HepG2 (cell line): ENCODE measurements around the gene ELAC1. TPM values are rescaled to one million over a fixed set of nuclear protein-coding genes. Genes with fewer than 3 reads are reported as not detected.

ENCODE experiments used
- GTF3A ChIP-seq: sonication (generic); formaldehyde crosslinking; conservative IDR thresholded peaks from 2 replicates; pipeline ENCODE4 v1.4.0; 2020; ENCODE audit warnings: mild to moderate bottlenecking, missing genetic modification reagents
- HDAC2 ChIP-seq: sonication (generic); formaldehyde crosslinking; IDR thresholded peaks from 2 replicates; pipeline ENCODE4 v1.4.0; 2020; ENCODE audit warnings: missing genetic modification reagents
- KLF6 ChIP-seq: IDR thresholded peaks from 2 replicates; pipeline ENCODE4 v1.8.0; 2016; ENCODE audit warnings: missing biosample characterization, missing genetic modification reagents
- MLLT10 ChIP-seq: sonication (generic); formaldehyde crosslinking; IDR thresholded peaks from 2 replicates; pipeline ENCODE4 v1.4.0; 2020; ENCODE audit warnings: missing genetic modification reagents
- MXI1 ChIP-seq: IDR thresholded peaks from 3 replicates; pipeline ENCODE4 v1.6.1; 2012; ENCODE audit warnings: low read depth, low read length, inconsistent platforms, borderline replicate concordance
- RFX3 ChIP-seq: IDR thresholded peaks from 2 replicates; pipeline ENCODE4 v1.6.1; 2016; ENCODE audit warnings: missing biosample characterization, missing genetic modification reagents
- RNF2 ChIP-seq: fragments of 450-650 bp; conservative IDR thresholded peaks from 2 replicates; pipeline ENCODE4 v1.6.1; 2016; ENCODE audit warnings: low read depth
- SMC3 ChIP-seq: IDR thresholded peaks from 2 replicates; pipeline ENCODE4 v1.6.1; 2011; ENCODE audit warnings: low read length, improper control_type of control experiment
- TBL1XR1 ChIP-seq: fragments of 150-350 bp; IDR thresholded peaks from 2 replicates; pipeline ENCODE4 v1.6.1; 2014; ENCODE audit warnings: borderline replicate concordance, low read length; ENCODE audit not compliant: partially characterized antibody
- TCF7 ChIP-seq: sonication (generic); IDR thresholded peaks from 2 replicates; pipeline ENCODE4 v1.6.1; 2016; ENCODE audit warnings: antibody characterized with exemption, low read depth
- TRIM24 ChIP-seq: sonication (generic); formaldehyde crosslinking; IDR thresholded peaks from 2 replicates; pipeline ENCODE4 v1.8.0; 2022; ENCODE audit warnings: mild to moderate bottlenecking, missing genetic modification reagents
- ZMYM3 ChIP-seq: sonication (generic); formaldehyde crosslinking; IDR thresholded peaks from 2 replicates; pipeline ENCODE4 v1.5.1; 2020; ENCODE audit warnings: mild to moderate bottlenecking, missing genetic modification reagents
- ZNF251 ChIP-seq: sonication (generic); formaldehyde crosslinking; IDR thresholded peaks from 2 replicates; pipeline ENCODE4 v1.9.0; 2021; ENCODE audit warnings: mild to moderate bottlenecking, missing genetic modification reagents
- ZNF34 ChIP-seq: sonication (generic); formaldehyde crosslinking; IDR thresholded peaks from 2 replicates; pipeline ENCODE4 v1.4.0; 2020; ENCODE audit warnings: mild to moderate bottlenecking, missing genetic modification reagents, borderline replicate concordance
- ZNF552 ChIP-seq: sonication (generic); formaldehyde crosslinking; IDR thresholded peaks from 2 replicates; pipeline ENCODE4 v1.9.0; 2022; ENCODE audit warnings: missing genetic modification reagents, mild to moderate bottlenecking, borderline replicate concordance
- ZNF674 ChIP-seq: sonication (generic); formaldehyde crosslinking; IDR thresholded peaks from 2 replicates; pipeline ENCODE4 v1.5.0; 2020; ENCODE audit warnings: low read depth, mild to moderate bottlenecking, missing genetic modification reagents
- ZNF704 ChIP-seq: sonication (generic); formaldehyde crosslinking; IDR thresholded peaks from 2 replicates; pipeline ENCODE4 v1.8.1; 2023; ENCODE audit warnings: mild to moderate bottlenecking, inconsistent platforms, moderate library complexity, missing genetic modification reagents, borderline replicate concordance
- ZNF777 ChIP-seq: sonication (generic); formaldehyde crosslinking; IDR thresholded peaks from 2 replicates; pipeline ENCODE4 v1.4.0; 2020; ENCODE audit warnings: missing genetic modification reagents
- ZNF883 ChIP-seq: sonication (generic); formaldehyde crosslinking; IDR thresholded peaks from 2 replicates; pipeline ENCODE4 v1.5.1; 2020; ENCODE audit warnings: mild to moderate bottlenecking, missing genetic modification reagents; ENCODE audit errors: not compliant biosample characterization
- ZUFSP ChIP-seq: sonication (generic); formaldehyde crosslinking; IDR thresholded peaks from 2 replicates; pipeline ENCODE4 v1.9.0; 2021; ENCODE audit warnings: missing genetic modification reagents, mild to moderate bottlenecking, borderline replicate concordance
- polyA plus RNA-seq, 8 experiments: library from polyadenylated mRNA; depleted of rRNA in 3 of 8; stranded (reverse) in 7 of 8; unstranded in 1 of 8; fragments of >200 nt; fragmentation: Illumina TruSeq in 4 of 8; extraction: Trizol in 4 of 8; gene quantifications; 2 replicates each; pipeline versions ENCODE4 v1.2.1 to v1.2.3, GENCODE V29; 2011 to 2016; ENCODE audit warnings: low read depth in 4 of 8, missing spikeins in 1 of 8, mixed read lengths in 1 of 8; ENCODE audit not compliant: insufficient read depth in 1 of 8
- total RNA-seq, 5 experiments: library from RNA; depleted of rRNA; stranded (reverse); fragments of >200 nt; fragmentation: Illumina TruSeq; extraction: Trizol; gene quantifications; 2 replicates each; pipeline ENCODE4 v1.2.3, GENCODE V29; 2016; ENCODE audit warnings: low read depth in 1 of 5
- TF ChIP-seq, protein P1 (sequence below): IDR thresholded peaks from 2 replicates; pipeline ENCODE4 v1.6.1; 2018; ENCODE audit warnings: missing genetic modification reagents, mild to moderate bottlenecking, missing compliant biosample characterization
- TF ChIP-seq, protein P2 (sequence below): sonication (generic); formaldehyde crosslinking; conservative IDR thresholded peaks from 2 replicates; pipeline ENCODE4 v1.4.0; 2020; ENCODE audit warnings: missing genetic modification reagents
- TF ChIP-seq, protein P3 (sequence below): sonication (generic); formaldehyde crosslinking; IDR thresholded peaks from 2 replicates; pipeline ENCODE4 v1.8.0; 2022; ENCODE audit warnings: mild to moderate bottlenecking, missing genetic modification reagents

The ELAC1 gene
- total and polyA plus RNA-seq, 2 of the 13 experiments (the other 11 are each of a cell fraction or from before 2014, with no cell fraction given): 1.9 to 3.6 TPM

DNA sequence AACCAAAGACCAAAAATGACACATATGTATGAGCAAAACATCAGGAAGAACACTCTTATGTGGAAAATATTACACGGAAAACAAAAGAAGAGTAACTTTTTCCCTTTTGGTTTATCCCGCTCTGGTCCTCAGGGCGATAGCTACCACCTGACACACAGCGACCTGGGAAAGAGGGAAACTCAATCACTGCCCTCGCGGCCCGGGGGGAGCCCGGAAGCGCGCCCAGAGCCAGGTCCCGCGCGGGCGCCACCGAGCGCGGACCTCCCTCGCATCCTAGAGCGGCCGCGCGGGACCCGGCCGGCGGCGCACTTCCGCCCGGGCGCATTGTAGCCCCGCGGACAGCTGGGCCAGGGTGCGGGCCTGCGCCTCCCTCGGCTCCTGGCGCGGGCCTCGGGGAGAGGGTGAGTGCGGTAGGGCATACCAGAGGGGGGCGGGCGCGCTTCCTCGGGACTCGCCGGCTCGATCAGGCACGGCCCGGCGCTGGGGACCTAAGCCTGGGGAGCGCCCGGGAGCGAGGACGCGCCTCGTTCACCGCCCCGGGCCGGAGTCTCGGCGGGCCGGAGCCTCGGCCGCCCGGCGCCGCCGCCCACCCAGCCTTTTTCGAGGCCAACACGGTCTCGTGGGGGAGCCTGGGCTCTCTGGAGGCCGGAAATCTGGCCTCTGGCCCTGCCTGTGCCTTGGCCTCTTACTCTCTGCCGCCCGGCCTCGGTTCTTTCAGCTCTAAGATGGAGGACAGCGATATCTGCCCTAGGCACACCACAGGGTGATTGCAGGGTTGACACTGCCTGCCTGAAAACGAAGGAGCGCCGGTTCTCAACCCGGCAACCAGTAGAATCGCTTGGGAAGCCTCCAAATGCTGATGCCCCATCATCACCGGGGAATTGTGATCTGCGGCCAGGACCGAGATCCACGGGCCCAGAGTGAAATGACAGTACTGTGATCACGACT lies at the start of gene ELAC1 (continued):
- TF ChIP-seq, protein P1, sequence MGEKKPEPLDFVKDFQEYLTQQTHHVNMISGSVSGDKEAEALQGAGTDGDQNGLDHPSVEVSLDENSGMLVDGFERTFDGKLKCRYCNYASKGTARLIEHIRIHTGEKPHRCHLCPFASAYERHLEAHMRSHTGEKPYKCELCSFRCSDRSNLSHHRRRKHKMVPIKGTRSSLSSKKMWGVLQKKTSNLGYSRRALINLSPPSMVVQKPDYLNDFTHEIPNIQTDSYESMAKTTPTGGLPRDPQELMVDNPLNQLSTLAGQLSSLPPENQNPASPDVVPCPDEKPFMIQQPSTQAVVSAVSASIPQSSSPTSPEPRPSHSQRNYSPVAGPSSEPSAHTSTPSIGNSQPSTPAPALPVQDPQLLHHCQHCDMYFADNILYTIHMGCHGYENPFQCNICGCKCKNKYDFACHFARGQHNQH (CRISPR knock-in tag): no peak; the same call in 1 of the 2 replicates
- TF ChIP-seq RNF2 (0 out of 2 replicates have a peak, but pooled peaks have one; percentile 65), ZMYM3 (CRISPR knock-in tag) (no peak), MXI1 (peak; percentile 39; the same call in 1 of the 3 replicates), ZNF883 (peak; percentile 47), TRIM24 (no peak), TBL1XR1 (no peak), MLLT10 (CRISPR knock-in tag) (no peak), SMC3 (no peak), TCF7 (no peak), ZNF704 (CRISPR knock-in tag) (peak; percentile 50; the same call in 1 of the 2 replicates), ZNF552 (CRISPR knock-in tag) (no peak), HDAC2 (no peak), ZNF674 (CRISPR knock-in tag) (peak; percentile 69; the same call in 1 of the 2 replicates), ZUFSP (CRISPR knock-in tag) (no peak), ZNF34 (CRISPR knock-in tag) (0 out of 2 replicates have a peak, but pooled peaks have one; percentile 55), ZNF251 (CRISPR knock-in tag) (no peak), ZNF777 (no peak), KLF6 (CRISPR knock-in tag) (peak; percentile 89; the same call in 1 of the 2 replicates), RFX3 (CRISPR knock-in tag) (no peak), GTF3A (CRISPR knock-in tag) (no peak)
- TF ChIP-seq, protein P2, sequence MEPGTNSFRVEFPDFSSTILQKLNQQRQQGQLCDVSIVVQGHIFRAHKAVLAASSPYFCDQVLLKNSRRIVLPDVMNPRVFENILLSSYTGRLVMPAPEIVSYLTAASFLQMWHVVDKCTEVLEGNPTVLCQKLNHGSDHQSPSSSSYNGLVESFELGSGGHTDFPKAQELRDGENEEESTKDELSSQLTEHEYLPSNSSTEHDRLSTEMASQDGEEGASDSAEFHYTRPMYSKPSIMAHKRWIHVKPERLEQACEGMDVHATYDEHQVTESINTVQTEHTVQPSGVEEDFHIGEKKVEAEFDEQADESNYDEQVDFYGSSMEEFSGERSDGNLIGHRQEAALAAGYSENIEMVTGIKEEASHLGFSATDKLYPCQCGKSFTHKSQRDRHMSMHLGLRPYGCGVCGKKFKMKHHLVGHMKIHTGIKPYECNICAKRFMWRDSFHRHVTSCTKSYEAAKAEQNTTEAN (CRISPR knock-in tag): peak; percentile 57; the same call in 1 of the 2 replicates
- TF ChIP-seq, protein P3, sequence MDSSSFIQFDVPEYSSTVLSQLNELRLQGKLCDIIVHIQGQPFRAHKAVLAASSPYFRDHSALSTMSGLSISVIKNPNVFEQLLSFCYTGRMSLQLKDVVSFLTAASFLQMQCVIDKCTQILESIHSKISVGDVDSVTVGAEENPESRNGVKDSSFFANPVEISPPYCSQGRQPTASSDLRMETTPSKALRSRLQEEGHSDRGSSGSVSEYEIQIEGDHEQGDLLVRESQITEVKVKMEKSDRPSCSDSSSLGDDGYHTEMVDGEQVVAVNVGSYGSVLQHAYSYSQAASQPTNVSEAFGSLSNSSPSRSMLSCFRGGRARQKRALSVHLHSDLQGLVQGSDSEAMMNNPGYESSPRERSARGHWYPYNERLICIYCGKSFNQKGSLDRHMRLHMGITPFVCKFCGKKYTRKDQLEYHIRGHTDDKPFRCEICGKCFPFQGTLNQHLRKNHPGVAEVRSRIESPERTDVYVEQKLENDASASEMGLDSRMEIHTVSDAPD (CRISPR knock-in tag): peak; percentile 29; the same call in 1 of the 2 replicates
